ENCODE measurements around the gene LCN15.

Gene LCN15

GRCh38 chr9:136764301-136764891, at the start of gene LCN15:
Gene LCN15, minus strand, starts transcription at chr9:136764518. Its CDS starts 30 bp downstream, at chr9:136764488.
- H3K27ac ChIP-seq (ENCODE audit: low read length) = no peak within 1 kb of the TSS
- H3K27me3 ChIP-seq (ENCODE audit: low read depth, low read length) = no peaks in the 10 kb centered on the region
- H3K4me3 ChIP-seq (ENCODE audit: low read depth in 1 of 2, low read length in 2 of 2) = no peak within 1 kb of the TSS

GRCh38 chr9:136808806-136809158, 44.5 kb upstream of the LCN15 start:
- Histone ChIP-seq H3K9me3 (ENCODE audit: control insufficient read depth in 1 of 2, low read length in 2 of 2) (no peaks in the 10 kb centered on the region), H3K4me3 (ENCODE audit: low read depth in 1 of 2, low read length in 2 of 2) (peak overlapping the region; percentile 51 to 88), H3K27me3 (ENCODE audit: low read depth, low read length) (no peaks in the 10 kb centered on the region), H3K27ac (ENCODE audit: low read length) (no peak overlapping the region), H3K36me3 (ENCODE audit: control insufficient read depth in 1 of 2, insufficient read depth in 2 of 2, low read length in 2 of 2) (peaks cover 4 to 8% of the 10 kb centered on the region in 2 donors), H3K4me1 (ENCODE audit: control insufficient read depth in 1 of 2, insufficient read depth in 2 of 2, low read length in 2 of 2) (peaks cover 16 to 37% of the 10 kb centered on the region in 2 donors)

More at GRCh38 chr9:136764301-136764891, at the start of gene LCN15:
- Histone ChIP-seq H3K36me3 (ENCODE audit: control insufficient read depth in 1 of 2, insufficient read depth in 2 of 2, low read length in 2 of 2) (no peaks in the 10 kb centered on the region), H3K4me1 (ENCODE audit: control insufficient read depth in 1 of 2, insufficient read depth in 2 of 2, low read length in 2 of 2) (peaks cover 0 to 7% of the 10 kb centered on the region in 2 donors), H3K9me3 (ENCODE audit: control insufficient read depth in 1 of 2, low read length in 2 of 2) (no peaks in the 10 kb centered on the region)

DNA sequence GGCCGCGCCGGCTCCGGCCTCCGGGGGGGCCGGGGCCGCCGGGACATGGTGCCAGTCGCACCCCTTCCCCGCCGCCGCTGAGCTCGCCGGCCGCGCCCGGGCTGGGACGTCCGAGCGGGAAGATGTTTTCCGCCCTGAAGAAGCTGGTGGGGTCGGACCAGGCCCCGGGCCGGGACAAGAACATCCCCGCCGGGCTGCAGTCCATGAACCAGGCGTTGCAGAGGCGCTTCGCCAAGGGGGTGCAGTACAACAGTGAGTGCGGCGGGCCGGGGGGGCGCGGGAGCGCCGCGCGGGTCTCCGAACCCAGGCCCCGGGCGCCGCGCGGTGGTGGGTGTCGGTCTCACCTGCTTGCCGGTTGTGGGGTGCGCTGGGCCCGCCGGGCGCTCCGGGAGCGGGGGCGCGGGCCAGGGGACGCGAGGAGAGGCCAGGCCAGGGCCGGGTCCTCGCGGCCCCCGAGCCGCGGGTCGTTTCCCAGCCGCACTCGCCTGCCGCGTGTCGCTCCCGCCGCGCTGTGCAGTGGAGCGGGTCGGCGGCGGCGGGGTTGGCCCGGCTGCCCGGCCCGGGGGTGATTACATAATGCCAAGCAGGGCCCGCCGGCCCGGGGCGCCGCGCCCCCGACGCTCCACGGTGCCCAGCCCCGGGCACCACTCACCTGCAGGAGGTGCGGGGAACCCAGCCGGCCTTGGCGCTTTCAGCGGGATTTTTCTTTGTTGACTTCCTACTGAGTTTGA, 43.9 kb upstream of the LCN15 start:
- Histone ChIP-seq H3K27ac (ENCODE audit: low read length) (no peak overlapping the region), H3K9me3 (ENCODE audit: control insufficient read depth in 1 of 2, low read length in 2 of 2) (no peaks in the 10 kb centered on the region), H3K4me1 (ENCODE audit: control insufficient read depth in 1 of 2, insufficient read depth in 2 of 2, low read length in 2 of 2) (peaks cover 16 to 37% of the 10 kb centered on the region in 2 donors), H3K27me3 (ENCODE audit: low read depth, low read length) (no peaks in the 10 kb centered on the region), H3K36me3 (ENCODE audit: control insufficient read depth in 1 of 2, insufficient read depth in 2 of 2, low read length in 2 of 2) (peaks cover 4 to 7% of the 10 kb centered on the region in 2 donors), H3K4me3 (ENCODE audit: low read depth in 1 of 2, low read length in 2 of 2) (peak overlapping the region; percentile 55 to 88)

DNA sequence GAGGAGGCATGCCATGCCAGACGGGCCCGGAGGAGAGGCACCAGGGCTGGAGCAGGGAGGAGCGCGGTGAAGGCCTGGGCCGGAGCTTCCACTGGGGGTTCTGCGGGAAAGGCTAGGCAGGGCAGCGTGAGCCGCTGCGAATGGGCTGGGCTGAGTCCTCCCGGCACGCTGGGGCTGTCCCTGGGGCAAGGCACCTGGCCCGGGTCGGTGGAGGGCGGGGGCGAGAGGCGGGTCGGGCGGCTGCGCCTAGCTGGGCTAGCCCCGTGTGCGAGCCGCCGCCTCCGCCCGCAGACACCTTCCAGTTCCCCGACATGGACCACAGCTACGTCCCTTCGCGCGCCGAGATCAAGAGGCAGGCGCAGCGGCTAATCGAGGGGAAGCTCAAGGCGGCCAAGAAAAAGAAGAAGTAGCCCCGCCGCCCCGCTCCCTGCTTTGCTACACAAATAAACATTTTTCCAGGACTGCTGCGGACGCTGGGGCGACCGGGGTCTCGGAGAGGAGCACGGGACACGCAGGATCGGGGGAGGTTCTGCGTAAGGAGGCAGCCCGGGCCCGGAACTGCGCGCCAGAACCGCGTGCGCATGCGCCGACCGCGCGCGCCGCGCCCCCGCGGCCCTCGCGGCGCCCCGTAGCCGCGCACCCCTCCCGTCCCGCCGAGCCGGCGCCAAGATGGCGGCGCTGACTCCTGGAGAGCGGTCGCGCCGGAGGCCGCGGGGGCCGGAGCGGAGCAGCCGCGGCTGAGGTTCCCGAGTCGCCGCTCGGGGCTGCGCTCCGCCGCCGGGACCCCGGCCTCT, 43.2 kb upstream of the LCN15 start, which contains the start of gene RABL6:
TSS of gene RABL6 (plus strand) at position 668 of the 794 bp plus-strand sequence. CDS start 249 bp downstream, outside the sequence.
- peaks cover under 1% of the 10 kb centered on the region for H3K27me3 ChIP-seq (ENCODE audit: low read depth, low read length)
- peak within 1 kb of the TSS; percentile 63 to 88 for H3K4me3 ChIP-seq (ENCODE audit: low read depth in 1 of 2, low read length in 2 of 2)
- no peaks in the 10 kb centered on the region for H3K9me3 ChIP-seq (ENCODE audit: control insufficient read depth in 1 of 2, low read length in 2 of 2)
- H3K36me3 ChIP-seq (ENCODE audit: control insufficient read depth in 1 of 2, insufficient read depth in 2 of 2, low read length in 2 of 2) = peaks cover 0 to 4% of the 10 kb centered on the region in 2 donors
- peak within 1 kb of the TSS; percentile 51 for H3K27ac ChIP-seq (ENCODE audit: low read length)
- peaks cover 16 to 37% of the 10 kb centered on the region in 2 donors for H3K4me1 ChIP-seq (ENCODE audit: control insufficient read depth in 1 of 2, insufficient read depth in 2 of 2, low read length in 2 of 2)

- no peaks in the 10 kb centered on the region for H3K9me3 ChIP-seq (ENCODE audit: control insufficient read depth in 1 of 2, low read length in 2 of 2)
- H3K27me3 ChIP-seq (ENCODE audit: low read depth, low read length) = peaks cover 6% of the 10 kb centered on the region
- H3K36me3 ChIP-seq (ENCODE audit: control insufficient read depth in 1 of 2, insufficient read depth in 2 of 2, low read length in 2 of 2) = peaks cover 0 to 4% of the 10 kb centered on the region in 2 donors
- peak overlapping the region; percentile 63 to 71 for H3K4me3 ChIP-seq (ENCODE audit: low read depth in 1 of 2, low read length in 2 of 2)
- peaks cover 16 to 37% of the 10 kb centered on the region in 2 donors for H3K4me1 ChIP-seq (ENCODE audit: control insufficient read depth in 1 of 2, insufficient read depth in 2 of 2, low read length in 2 of 2)
- no peak overlapping the region for H3K27ac ChIP-seq (ENCODE audit: low read length)
These were observed 42.4 kb upstream of the LCN15 start for GRCh38 chr9:136806631-136807201.

GRCh38 chr9:136806067-136806466, 41.7 kb upstream of the LCN15 start:
- Histone ChIP-seq H3K4me3 (ENCODE audit: low read depth in 1 of 2, low read length in 2 of 2) (peak overlapping the region in 1 of 2 donors; percentile 71), H3K36me3 (ENCODE audit: control insufficient read depth in 1 of 2, insufficient read depth in 2 of 2, low read length in 2 of 2) (peaks cover 0 to 4% of the 10 kb centered on the region in 2 donors), H3K27me3 (ENCODE audit: low read depth, low read length) (peaks cover 6% of the 10 kb centered on the region), H3K27ac (ENCODE audit: low read length) (no peak overlapping the region), H3K4me1 (ENCODE audit: control insufficient read depth in 1 of 2, insufficient read depth in 2 of 2, low read length in 2 of 2) (peaks cover 16 to 36% of the 10 kb centered on the region in 2 donors), H3K9me3 (ENCODE audit: control insufficient read depth in 1 of 2, low read length in 2 of 2) (no peaks in the 10 kb centered on the region)

GRCh38 chr9:136805207-136805740, 41.0 kb upstream of the LCN15 start:
- no peak overlapping the region for H3K27ac ChIP-seq (ENCODE audit: low read length)
- H3K4me3 ChIP-seq (ENCODE audit: low read depth in 1 of 2, low read length in 2 of 2) = no peak overlapping the region
- no peaks in the 10 kb centered on the region for H3K9me3 ChIP-seq (ENCODE audit: control insufficient read depth in 1 of 2, low read length in 2 of 2)
- H3K27me3 ChIP-seq (ENCODE audit: low read depth, low read length) = peaks cover 6% of the 10 kb centered on the region
- H3K4me1 ChIP-seq (ENCODE audit: control insufficient read depth in 1 of 2, insufficient read depth in 2 of 2, low read length in 2 of 2) = peaks cover 16 to 38% of the 10 kb centered on the region in 2 donors
- H3K36me3 ChIP-seq (ENCODE audit: control insufficient read depth in 1 of 2, insufficient read depth in 2 of 2, low read length in 2 of 2) = peaks cover 0 to 4% of the 10 kb centered on the region in 2 donors

GRCh38 chr9:136804509-136805206, 40.3 kb upstream of the LCN15 start:
- Histone ChIP-seq H3K9me3 (ENCODE audit: control insufficient read depth in 1 of 2, low read length in 2 of 2) (no peaks in the 10 kb centered on the region), H3K27me3 (ENCODE audit: low read depth, low read length) (peaks cover 8% of the 10 kb centered on the region), H3K36me3 (ENCODE audit: control insufficient read depth in 1 of 2, insufficient read depth in 2 of 2, low read length in 2 of 2) (peaks cover 0 to 2% of the 10 kb centered on the region in 2 donors), H3K4me3 (ENCODE audit: low read depth in 1 of 2, low read length in 2 of 2) (no peak overlapping the region), H3K27ac (ENCODE audit: low read length) (no peak overlapping the region), H3K4me1 (ENCODE audit: control insufficient read depth in 1 of 2, insufficient read depth in 2 of 2, low read length in 2 of 2) (peaks cover 10 to 37% of the 10 kb centered on the region in 2 donors)

DNA sequence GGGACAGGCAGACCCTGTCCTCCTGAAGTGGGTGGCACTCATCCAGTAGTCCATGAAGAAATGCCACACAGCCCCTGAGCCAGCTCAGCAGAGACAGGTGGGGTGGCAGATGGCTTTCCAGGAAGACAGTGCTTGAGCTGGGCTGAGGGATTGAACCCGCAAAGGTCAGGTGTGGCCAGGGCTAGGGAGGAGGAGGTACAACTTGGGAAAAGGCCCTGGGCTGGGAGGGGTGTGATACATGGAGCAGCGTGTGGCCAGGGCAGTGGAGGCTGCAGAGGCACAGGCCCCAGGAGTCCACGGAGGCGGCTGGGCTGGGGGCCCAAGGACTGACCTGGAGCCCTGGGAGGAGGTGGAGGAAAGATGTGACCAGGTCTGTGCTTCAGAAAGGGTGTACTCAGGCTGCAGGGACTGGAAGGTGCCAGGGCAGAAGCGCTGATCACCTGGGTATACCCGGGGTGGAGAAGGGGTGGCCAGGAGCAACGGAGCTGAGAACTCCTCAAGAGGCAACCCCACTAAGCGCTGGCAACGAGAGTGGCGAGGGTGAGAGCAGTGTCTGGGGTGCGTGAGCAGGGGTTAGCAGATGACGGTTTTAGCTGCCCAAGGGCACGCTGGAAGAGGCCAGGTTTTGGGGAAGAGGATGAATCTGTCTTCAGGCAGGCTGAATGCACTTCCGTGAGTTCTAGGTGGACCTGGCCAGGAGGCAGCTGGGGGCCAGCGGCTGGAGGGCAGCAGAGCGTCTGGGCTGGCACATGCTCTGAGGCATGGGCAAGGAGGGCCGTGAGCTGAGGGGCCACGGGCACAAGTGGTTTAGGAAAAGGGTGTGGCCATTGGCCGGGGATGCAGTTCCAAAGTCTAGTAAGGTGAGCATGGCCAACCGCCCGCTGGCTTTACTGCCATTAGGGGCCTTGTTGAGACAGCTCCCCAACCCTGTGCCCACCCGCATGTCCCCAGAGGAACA, 39.5 kb upstream of the LCN15 start:
- peaks cover 6 to 34% of the 10 kb centered on the region in 2 donors for H3K4me1 ChIP-seq (ENCODE audit: control insufficient read depth in 1 of 2, insufficient read depth in 2 of 2, low read length in 2 of 2)

More for the DNA sequence above, 39.5 kb upstream of the LCN15 start:
- H3K4me3 ChIP-seq (ENCODE audit: low read depth in 1 of 2, low read length in 2 of 2) = no peak overlapping the region
- no peak overlapping the region for H3K27ac ChIP-seq (ENCODE audit: low read length)
- H3K36me3 ChIP-seq (ENCODE audit: control insufficient read depth in 1 of 2, insufficient read depth in 2 of 2, low read length in 2 of 2) = no peaks in the 10 kb centered on the region
- no peaks in the 10 kb centered on the region for H3K9me3 ChIP-seq (ENCODE audit: control insufficient read depth in 1 of 2, low read length in 2 of 2)
- H3K27me3 ChIP-seq (ENCODE audit: low read depth, low read length) = peaks cover 17% of the 10 kb centered on the region

All from muscle layer of duodenum (tissue), 2 donors.